Natural killer cell (primary cell): ENCODE data around the gene RBM19. TPM values are rescaled to one million over a fixed set of nuclear protein-coding genes. Genes with fewer than 3 reads are reported as not detected.

Experiments
- ATAC-seq, 3 donors: fragments of 150-1000 bp in 2 of 3; fragments of 200-7000 bp in 1 of 3; cut with Tn5 transposase; 1 replicate in 1 of 3; 2 replicates in 2 of 3; pipeline ENCODE4 v1.10.0; 2021; ENCODE audit warnings: mild to moderate bottlenecking in 2 of 3, moderate library complexity in 2 of 3
- DNase-seq, 2 donors: peaks; one replicate each; pipeline versions ENCODE4 v3.0.0 to v3.0.0-alpha.2; 2013 to 2021; ENCODE audit warnings: mixed read lengths in 1 of 2
- H3K27ac ChIP-seq: one replicate; pipeline ENCODE4 v1.5.1; 2013; ENCODE audit warnings: mild to moderate bottlenecking, low read length
- H3K27me3 ChIP-seq: one replicate; pipeline ENCODE4 v1.6.1; 2013; ENCODE audit warnings: low read length; ENCODE audit not compliant: control insufficient read depth, insufficient read depth
- H3K36me3 ChIP-seq: one replicate; pipeline ENCODE4 v1.6.1; 2013; ENCODE audit warnings: low read length; ENCODE audit not compliant: control insufficient read depth, insufficient read depth
- H3K4me1 ChIP-seq: one replicate; pipeline ENCODE4 v1.6.1; 2013; ENCODE audit warnings: low read length; ENCODE audit not compliant: control insufficient read depth, insufficient read depth
- H3K4me3 ChIP-seq: one replicate; pipeline ENCODE4 v1.5.1; 2013; ENCODE audit warnings: low read length
- H3K9me3 ChIP-seq: one replicate; pipeline ENCODE4 v1.6.1; 2013; ENCODE audit warnings: low read length; ENCODE audit not compliant: control insufficient read depth, insufficient read depth
- H3K27ac Mint-ChIP-seq, 2 donors: one replicate each; pipeline ENCODE4 v1.8.0; 2022; ENCODE audit warnings: mild to moderate bottlenecking in 2 of 2, mixed read lengths in 2 of 2, moderate library complexity in 1 of 2
- H3K27me3 Mint-ChIP-seq, 2 donors: one replicate each; pipeline ENCODE4 v1.8.0; 2022; ENCODE audit warnings: low read depth in 2 of 2, mixed read lengths in 2 of 2
- H3K36me3 Mint-ChIP-seq: one replicate; pipeline ENCODE4 v1.8.0; 2022; ENCODE audit warnings: mixed read lengths
- H3K4me1 Mint-ChIP-seq, 2 donors: one replicate each; pipeline ENCODE4 v1.8.0; 2022; ENCODE audit warnings: mixed read lengths in 2 of 2
- H3K4me3 Mint-ChIP-seq: one replicate; pipeline ENCODE4 v1.8.0; 2022; ENCODE audit warnings: mild to moderate bottlenecking, moderate library complexity, mixed read lengths
- H3K9me3 Mint-ChIP-seq, 2 donors: one replicate each; pipeline ENCODE4 v1.8.0; 2022; ENCODE audit warnings: mixed read lengths in 2 of 2
- WGBS: methylation state at CpG from one replicate; pipeline ENCODE4 v1.1.7; 2013; ENCODE audit warnings: missing lambda C conversion rate; ENCODE audit not compliant: insufficient coverage; 5-methylcytosine and 5-hydroxymethylcytosine counted together
- intact Hi-C: fragments of 100-400 bp; cut with micrococcal nuclease; formaldehyde crosslinking; loops from one replicate; pipeline ENCODE4 v1.14.2; 2022
- total RNA-seq, 4 donors: library from RNA; stranded (reverse); fragments of 120-200 nt in 1 of 4; gene quantifications; one replicate each; pipeline versions ENCODE4 v1.2.3 to v1.2.4, GENCODE V29; 2013 to 2022
- TF ChIP-seq, protein P1 (sequence below): fragments of 200-600 bp; IDR thresholded peaks from one replicate; pipeline ENCODE4 v1.8.0; 2022; ENCODE audit warnings: antibody characterized with exemption

RBM19 gene
- total RNA-seq, 3 donors from 2014 or later (not counting 1 experiment from before 2014, with no cell fraction given): 49.9 to 70.6 (median 60.9) TPM

DNA sequence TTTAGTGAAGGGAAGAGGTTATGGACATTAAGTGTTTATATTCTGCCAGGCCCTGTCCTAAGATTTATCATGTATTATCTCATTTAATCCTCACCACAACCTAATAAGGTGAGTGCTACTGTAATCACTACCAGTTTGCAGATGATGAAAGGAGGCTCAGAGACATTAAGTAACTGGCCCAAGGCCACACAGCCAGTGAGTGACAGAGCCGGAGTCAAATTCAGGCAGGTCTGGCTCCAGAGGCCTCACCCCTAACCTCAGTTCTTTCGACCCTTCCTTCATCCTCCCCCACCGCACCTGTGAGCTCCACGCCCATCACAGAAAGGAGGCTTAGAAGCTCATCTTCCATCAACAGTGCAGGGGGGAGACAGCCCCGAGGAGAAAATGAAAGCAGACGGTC is 197.3 kb downstream of the RBM19 start:
- peaks cover 7 to 11% of the 10 kb centered on the region in 2 donors for H3K27me3 Mint-ChIP-seq
- Histone ChIP-seq H3K27me3 (no peaks in the 10 kb centered on the region), H3K4me3 (no peak overlapping the region), H3K36me3 (no peaks in the 10 kb centered on the region), H3K9me3 (no peaks in the 10 kb centered on the region), H3K4me1 (no peaks in the 10 kb centered on the region), H3K27ac (no peak overlapping the region)
- no peak overlapping the region for H3K4me3 Mint-ChIP-seq
- 81% methylated on average over 6 of the region's 6 CpGs for WGBS
- no peaks in the 10 kb centered on the region for H3K36me3 Mint-ChIP-seq
- intact Hi-C loops: no loop called here
- ATAC-seq (no peak), DNase-seq (no peak)
- no peaks in the 10 kb centered on the region for H3K4me1 Mint-ChIP-seq
- H3K9me3 Mint-ChIP-seq: peaks cover 0 to 2% of the 10 kb centered on the region in 2 donors
- TF ChIP-seq, protein P1, sequence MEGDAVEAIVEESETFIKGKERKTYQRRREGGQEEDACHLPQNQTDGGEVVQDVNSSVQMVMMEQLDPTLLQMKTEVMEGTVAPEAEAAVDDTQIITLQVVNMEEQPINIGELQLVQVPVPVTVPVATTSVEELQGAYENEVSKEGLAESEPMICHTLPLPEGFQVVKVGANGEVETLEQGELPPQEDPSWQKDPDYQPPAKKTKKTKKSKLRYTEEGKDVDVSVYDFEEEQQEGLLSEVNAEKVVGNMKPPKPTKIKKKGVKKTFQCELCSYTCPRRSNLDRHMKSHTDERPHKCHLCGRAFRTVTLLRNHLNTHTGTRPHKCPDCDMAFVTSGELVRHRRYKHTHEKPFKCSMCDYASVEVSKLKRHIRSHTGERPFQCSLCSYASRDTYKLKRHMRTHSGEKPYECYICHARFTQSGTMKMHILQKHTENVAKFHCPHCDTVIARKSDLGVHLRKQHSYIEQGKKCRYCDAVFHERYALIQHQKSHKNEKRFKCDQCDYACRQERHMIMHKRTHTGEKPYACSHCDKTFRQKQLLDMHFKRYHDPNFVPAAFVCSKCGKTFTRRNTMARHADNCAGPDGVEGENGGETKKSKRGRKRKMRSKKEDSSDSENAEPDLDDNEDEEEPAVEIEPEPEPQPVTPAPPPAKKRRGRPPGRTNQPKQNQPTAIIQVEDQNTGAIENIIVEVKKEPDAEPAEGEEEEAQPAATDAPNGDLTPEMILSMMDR: no peak
- no peak overlapping the region for H3K27ac Mint-ChIP-seq

DNA sequence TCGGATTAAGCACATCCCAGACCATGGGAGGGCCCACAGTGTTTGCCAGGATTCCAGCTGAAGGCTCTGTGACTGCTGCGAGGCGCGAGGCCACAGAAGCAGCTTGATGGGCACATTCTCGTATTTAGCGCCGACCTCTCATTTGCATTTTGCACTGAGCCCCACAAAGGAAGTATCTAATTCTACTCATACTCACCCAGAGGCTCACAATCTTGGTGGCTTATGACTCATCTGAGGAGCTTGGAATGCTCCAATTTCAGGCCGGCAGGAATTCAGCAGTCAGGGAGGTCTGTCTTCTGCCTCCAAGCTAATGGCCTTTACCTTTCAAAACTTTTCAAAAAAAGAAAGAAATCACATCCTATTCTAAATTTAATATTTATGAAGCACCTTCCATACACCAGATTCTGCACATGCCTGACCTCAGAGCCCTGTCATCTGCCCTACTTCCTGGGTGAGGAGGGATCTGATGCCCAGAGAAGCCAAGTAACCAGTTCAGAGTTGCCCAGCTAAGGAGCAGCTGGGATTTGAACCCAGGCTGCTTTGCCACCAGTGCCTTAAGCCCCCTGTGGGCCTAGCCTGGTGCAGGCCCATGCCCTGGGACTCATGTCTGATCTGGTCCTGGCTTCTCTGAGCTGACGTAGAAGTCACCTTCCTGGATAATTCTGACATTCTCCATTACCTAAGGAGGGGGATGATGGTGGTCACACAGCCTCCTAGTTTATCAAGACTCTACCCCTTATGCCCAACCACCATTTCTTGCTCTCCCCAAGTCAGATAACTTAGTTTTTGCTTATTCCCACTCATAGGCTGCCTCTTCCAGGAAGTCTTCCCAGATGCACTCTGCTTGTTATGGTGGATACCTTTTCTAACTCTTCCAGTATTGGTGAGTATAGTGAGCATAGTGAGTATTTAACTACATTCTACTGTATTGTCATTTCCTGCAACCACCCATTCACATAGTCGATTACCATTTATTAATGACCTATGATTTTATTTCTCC is 198.9 kb downstream of the RBM19 start:
- no peaks in the 10 kb centered on the region for H3K36me3 ChIP-seq
- H3K9me3 ChIP-seq: no peaks in the 10 kb centered on the region
- Mint-ChIP-seq H3K4me1 (no peaks in the 10 kb centered on the region), H3K27ac (no peak overlapping the region), H3K36me3 (no peaks in the 10 kb centered on the region), H3K4me3 (no peak overlapping the region), H3K9me3 (peaks cover 0 to 2% of the 10 kb centered on the region in 2 donors), H3K27me3 (peaks cover 7 to 16% of the 10 kb centered on the region in 2 donors)
- no peaks in the 10 kb centered on the region for H3K4me1 ChIP-seq
- H3K27me3 ChIP-seq: no peaks in the 10 kb centered on the region
- ATAC-seq: no peak
- no peak overlapping the region for H3K4me3 ChIP-seq
- TF ChIP-seq, protein P1: no peak
- 80% methylated on average over 9 of the region's 10 CpGs for WGBS
- no peak for DNase-seq
- intact Hi-C loops: no loop called here
- no peak overlapping the region for H3K27ac ChIP-seq
